Measurements from ENCODE around the gene ICA1.
"Not testable (repeated sequence)": the region's sequence is repeated elsewhere in the genome, so short reads cannot be mapped to it uniquely, and the experiment has no call there.

Gene ICA1

GRCh38 chr7:8261711-8262695 lies at the start of gene ICA1:
ICA1 (minus strand) TSS chr7:8262167; CDS start chr7:8235926, 26,241 bp downstream.
- DNase-seq (ENCODE audit: low read depth in 3 of 3, low spot score in 1 of 3), result no peak

- DNase-seq (ENCODE audit: low read depth in 3 of 3, low spot score in 1 of 3), result no peak
These were observed 48.9 kb upstream of the ICA1 start for GRCh38 chr7:8310876-8311275.

GRCh38 chr7:8305625-8306388 lies 43.8 kb upstream of the ICA1 start:
- DNase-seq (ENCODE audit: low read depth in 3 of 3, low spot score in 1 of 3), result no peak

GRCh38 chr7:8305104-8305503 lies 43.1 kb upstream of the ICA1 start:
- no peak for DNase-seq (ENCODE audit: low read depth in 3 of 3, low spot score in 1 of 3)

GRCh38 chr7:8303904-8304528 lies 42.0 kb upstream of the ICA1 start:
- no peak for DNase-seq (ENCODE audit: low read depth in 3 of 3, low spot score in 1 of 3)

- DNase-seq (ENCODE audit: low read depth in 3 of 3, low spot score in 1 of 3), result not testable (repeated sequence)
These were observed 35.1 kb upstream of the ICA1 start for GRCh38 chr7:8297023-8297422.

GRCh38 chr7:8296362-8296659 lies 34.3 kb upstream of the ICA1 start:
- DNase-seq (ENCODE audit: low read depth in 3 of 3, low spot score in 1 of 3), result no peak

- peak in 1 of 3 donors; percentile 6 for DNase-seq (ENCODE audit: low read depth in 3 of 3, low spot score in 1 of 3)
These were observed 33.8 kb upstream of the ICA1 start for GRCh38 chr7:8295638-8296361.

- no peak for DNase-seq (ENCODE audit: low read depth in 3 of 3, low spot score in 1 of 3)
These were observed 29.6 kb upstream of the ICA1 start for GRCh38 chr7:8291397-8292141.

GRCh38 chr7:8290645-8291308 lies 28.8 kb upstream of the ICA1 start:
- no peak for DNase-seq (ENCODE audit: low read depth in 3 of 3, low spot score in 1 of 3)

- DNase-seq (ENCODE audit: low read depth in 3 of 3, low spot score in 1 of 3), result no peak
These were observed 24.2 kb upstream of the ICA1 start for GRCh38 chr7:8286118-8286517.

- no peak for DNase-seq (ENCODE audit: low read depth in 3 of 3, low spot score in 1 of 3)
These were observed 23.2 kb upstream of the ICA1 start for GRCh38 chr7:8285155-8285554.

GRCh38 chr7:8284606-8285005 lies 22.6 kb upstream of the ICA1 start:
- DNase-seq (ENCODE audit: low read depth in 3 of 3, low spot score in 1 of 3), result no peak

- DNase-seq (ENCODE audit: low read depth in 3 of 3, low spot score in 1 of 3), result no peak
These were observed 22.0 kb upstream of the ICA1 start for GRCh38 chr7:8283968-8284367.

- DNase-seq (ENCODE audit: low read depth in 3 of 3, low spot score in 1 of 3), result no peak
These were observed 20.9 kb upstream of the ICA1 start for GRCh38 chr7:8282871-8283270.

GRCh38 chr7:8282162-8282561 lies 20.2 kb upstream of the ICA1 start:
- DNase-seq (ENCODE audit: low read depth in 3 of 3, low spot score in 1 of 3), result no peak

GRCh38 chr7:8278183-8278582 lies 16.2 kb upstream of the ICA1 start:
- DNase-seq (ENCODE audit: low read depth in 3 of 3, low spot score in 1 of 3), result no peak

GRCh38 chr7:8277394-8277982 lies 15.5 kb upstream of the ICA1 start:
- DNase-seq (ENCODE audit: low read depth in 3 of 3, low spot score in 1 of 3), result no peak

GRCh38 chr7:8274589-8274988 lies 12.6 kb upstream of the ICA1 start:
- no peak for DNase-seq (ENCODE audit: low read depth in 3 of 3, low spot score in 1 of 3)

- DNase-seq (ENCODE audit: low read depth in 3 of 3, low spot score in 1 of 3), result no peak
These were observed 10.0 kb upstream of the ICA1 start for GRCh38 chr7:8271960-8272359.

All from stimulated activated CD4-positive, alpha-beta T cell treated with anti-CD3 and anti-CD28 coated beads, TNF-alpha, amount 100 ng/mL, for 1 hour (primary cell).